GM19467 (cell line): ENCODE measurements around the gene FGD4.
A peak's percentile ranks its signal among the peaks of the same experiment; 100 is the strongest.

Source experiments
- ATAC-seq: cut with Tn5 transposase; IDR thresholded peaks from one replicate; pipeline ENCODE4 v1.9.1; 2021; ENCODE audit warnings: mild to moderate bottlenecking, moderate library complexity; ENCODE audit not compliant: unreplicated experiment

FGD4 gene

DNA sequence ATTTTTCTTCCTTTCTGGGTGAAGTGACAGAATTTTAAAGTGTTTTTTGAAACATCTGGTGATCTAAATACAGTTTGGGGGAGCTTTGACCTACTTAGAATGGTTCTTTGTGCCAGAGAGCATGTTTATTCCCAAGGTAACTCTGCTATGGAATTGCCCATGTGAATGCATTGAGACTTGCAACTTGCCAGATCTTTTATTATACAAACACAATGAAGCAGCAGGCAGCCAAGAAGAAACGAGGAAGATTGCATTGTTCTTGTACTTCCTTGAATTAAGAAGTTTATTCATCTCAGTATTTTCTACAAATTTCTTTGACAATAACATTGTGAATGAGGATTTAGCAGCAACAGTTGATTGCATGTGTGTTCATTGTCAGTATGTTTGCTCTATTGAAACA is 55.5 kb downstream of the FGD4 start:
- ATAC-seq, result no peak

DNA sequence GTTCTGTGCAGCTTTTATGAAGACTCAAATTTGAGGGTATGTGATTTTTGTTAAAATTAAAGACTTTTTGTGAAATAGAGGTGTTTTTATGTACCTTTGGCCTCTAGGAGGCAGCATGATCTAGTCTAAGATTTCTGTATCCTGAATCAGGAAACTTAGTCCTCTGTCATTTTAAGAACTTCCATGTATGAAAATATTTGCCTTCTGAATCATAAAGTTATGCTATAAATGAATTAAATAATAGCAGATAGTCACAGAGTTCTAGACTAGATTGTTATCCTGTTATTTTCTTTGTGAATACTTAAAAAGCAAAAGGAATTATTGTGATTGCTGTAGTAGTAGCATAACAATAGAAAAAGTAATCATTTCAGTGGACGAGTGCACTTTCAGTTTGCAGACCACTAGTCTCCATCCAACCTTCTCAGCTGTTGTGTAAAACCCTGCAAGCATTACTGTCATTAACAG is 56.3 kb downstream of the FGD4 start:
- ATAC-seq, result no peak

- ATAC-seq, result no peak
Measured at GRCh38 chr12:32457251-32458025, 58.1 kb downstream of the FGD4 start.

- ATAC-seq, result no peak
Measured at GRCh38 chr12:32460638-32461037, 61.3 kb downstream of the FGD4 start.

DNA sequence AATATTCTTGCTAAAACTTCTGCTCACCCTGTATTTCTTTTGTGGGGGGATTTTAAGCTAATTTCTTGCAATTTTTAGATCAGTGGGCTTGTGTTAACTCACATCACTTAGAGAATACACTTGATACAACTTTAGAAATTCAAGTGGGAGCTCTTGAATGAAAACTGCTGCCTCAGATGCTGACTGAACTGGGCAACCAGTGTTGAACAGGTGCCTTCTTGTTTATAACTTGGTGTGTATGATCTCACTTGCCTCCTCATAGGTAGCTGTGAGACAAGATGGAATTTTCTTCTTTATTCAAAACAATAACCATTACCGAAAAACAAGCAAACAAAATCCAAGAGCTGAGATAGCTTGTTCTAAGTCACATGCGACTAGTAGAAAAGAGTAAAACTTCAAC is 63.5 kb downstream of the FGD4 start:
- ATAC-seq, result no peak

DNA sequence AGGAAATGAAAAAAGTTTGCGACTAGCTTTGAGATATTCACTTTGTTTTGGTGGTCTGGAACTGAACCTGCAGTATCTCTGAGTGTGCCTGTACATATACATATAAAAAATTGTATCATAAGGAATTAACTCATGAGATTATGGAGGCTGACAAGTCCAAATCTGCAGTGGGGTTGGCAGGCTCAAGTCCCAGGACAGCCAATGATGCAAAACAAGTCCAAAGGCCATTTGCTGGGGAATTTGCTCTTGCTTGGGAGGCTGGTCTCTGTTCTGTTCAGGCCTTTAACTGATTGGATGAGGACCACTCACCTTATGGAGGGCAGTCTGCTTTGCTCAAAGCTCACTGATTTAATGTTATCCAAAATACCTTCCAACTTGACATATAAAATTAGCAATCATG is 66.8 kb downstream of the FGD4 start:
- ATAC-seq, result no peak

- no peak for ATAC-seq
Measured at GRCh38 chr12:32466986-32467711, 67.8 kb downstream of the FGD4 start.

GRCh38 chr12:32467959-32468863 is 68.9 kb downstream of the FGD4 start:
- ATAC-seq, result no peak

GRCh38 chr12:32470936-32471470 is 71.6 kb downstream of the FGD4 start:
- no peak for ATAC-seq

GRCh38 chr12:32471591-32472001 is 72.2 kb downstream of the FGD4 start:
- no peak for ATAC-seq

DNA sequence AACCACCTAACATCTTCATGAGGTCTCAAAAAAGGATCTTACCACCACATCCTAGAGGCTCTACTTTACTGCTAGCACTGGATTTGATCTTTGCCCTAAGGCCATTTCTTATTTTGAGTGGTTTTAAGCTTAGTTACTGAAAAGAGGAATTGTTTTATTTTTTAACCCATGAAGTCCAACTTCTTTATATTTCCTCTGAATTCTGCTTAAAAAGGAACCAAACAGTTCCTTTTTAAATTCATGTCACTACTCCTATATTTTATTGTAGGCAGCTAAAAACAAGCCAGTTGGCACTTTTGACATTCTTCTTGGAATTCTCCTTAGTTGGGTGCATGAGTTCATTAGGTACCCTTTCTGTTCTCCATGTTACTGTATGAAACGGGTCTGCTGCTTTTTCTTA is 76.4 kb downstream of the FGD4 start:
- no peak for ATAC-seq

DNA sequence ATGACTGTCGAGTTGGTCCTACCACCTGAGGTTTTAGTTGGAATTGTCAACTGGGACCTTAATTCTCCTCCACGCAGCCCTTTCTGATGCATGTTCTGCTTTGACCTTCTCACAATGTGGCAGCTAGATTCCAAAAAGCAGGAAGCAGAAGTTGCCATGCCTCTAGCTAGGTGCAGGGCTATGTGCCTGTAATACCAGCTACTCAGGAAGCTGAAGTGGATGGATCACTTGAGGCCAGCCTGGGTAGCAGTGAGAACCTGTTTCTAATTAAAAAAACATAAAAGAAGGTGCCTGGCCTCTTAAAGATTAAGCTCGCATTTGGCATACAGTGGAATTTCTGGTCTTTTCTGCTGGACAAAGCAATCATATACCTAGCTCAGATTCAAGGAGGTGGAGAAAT is 77.1 kb downstream of the FGD4 start:
- ATAC-seq, result no peak

GRCh38 chr12:32477714-32478113 is 78.4 kb downstream of the FGD4 start:
- ATAC-seq, result no peak

GRCh38 chr12:32478166-32478565 is 78.8 kb downstream of the FGD4 start:
- ATAC-seq, result no peak

- ATAC-seq, result peak; percentile 42
Measured at GRCh38 chr12:32478858-32479725, 79.7 kb downstream of the FGD4 start.

DNA sequence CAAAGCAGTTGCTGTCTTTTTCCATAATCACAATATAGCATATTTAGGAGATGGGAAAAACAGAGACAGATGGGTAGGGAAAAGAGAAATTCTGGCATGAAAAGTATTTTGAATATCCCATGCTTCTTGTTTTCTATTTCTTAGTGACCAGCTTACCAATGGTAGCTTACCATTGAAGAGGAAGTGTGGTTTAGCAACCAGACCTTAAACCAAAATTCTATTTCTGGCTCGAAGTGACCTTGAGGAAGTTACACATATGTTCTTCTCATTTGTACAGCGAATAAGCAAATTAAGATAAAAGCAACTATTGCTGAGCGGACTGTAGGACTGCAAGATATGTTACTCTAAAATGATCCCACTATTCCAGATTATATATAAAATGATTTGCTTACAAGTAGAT is 82.9 kb downstream of the FGD4 start:
- ATAC-seq, result peak; percentile 79

DNA sequence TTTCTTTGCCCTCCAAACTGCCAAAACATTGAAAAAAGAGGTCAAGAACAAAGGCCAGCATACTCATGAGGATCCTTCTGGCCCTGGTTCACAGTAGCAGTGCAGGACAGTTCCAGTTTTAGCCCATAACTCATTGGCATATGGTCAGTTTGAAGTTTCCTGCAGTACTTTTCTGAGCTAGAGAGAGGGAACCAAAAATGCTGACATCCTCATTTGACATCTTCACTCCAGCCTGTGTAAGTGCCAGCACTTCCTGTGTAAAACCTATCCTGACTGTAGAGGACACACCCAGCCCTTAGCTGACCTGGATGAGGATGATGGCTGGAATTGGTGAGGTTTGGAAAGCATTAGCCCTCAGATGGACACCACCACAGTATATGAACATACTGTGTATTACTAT is 84.1 kb downstream of the FGD4 start:
- ATAC-seq, result no peak

- no peak for ATAC-seq
Measured at GRCh38 chr12:32483993-32484392, 84.6 kb downstream of the FGD4 start.

GRCh38 chr12:32486158-32486557 is 86.8 kb downstream of the FGD4 start:
- no peak for ATAC-seq

- no peak for ATAC-seq
Measured at GRCh38 chr12:32488132-32488531, 88.8 kb downstream of the FGD4 start.
